ENCODE results near the gene HDAC4. TPM values are rescaled to one million over a fixed set of nuclear protein-coding genes. Genes with fewer than 3 reads are reported as not detected.

HDAC4 gene
- total RNA-seq, 1 experiment from 2014 or later, result 44.4 TPM

DNA sequence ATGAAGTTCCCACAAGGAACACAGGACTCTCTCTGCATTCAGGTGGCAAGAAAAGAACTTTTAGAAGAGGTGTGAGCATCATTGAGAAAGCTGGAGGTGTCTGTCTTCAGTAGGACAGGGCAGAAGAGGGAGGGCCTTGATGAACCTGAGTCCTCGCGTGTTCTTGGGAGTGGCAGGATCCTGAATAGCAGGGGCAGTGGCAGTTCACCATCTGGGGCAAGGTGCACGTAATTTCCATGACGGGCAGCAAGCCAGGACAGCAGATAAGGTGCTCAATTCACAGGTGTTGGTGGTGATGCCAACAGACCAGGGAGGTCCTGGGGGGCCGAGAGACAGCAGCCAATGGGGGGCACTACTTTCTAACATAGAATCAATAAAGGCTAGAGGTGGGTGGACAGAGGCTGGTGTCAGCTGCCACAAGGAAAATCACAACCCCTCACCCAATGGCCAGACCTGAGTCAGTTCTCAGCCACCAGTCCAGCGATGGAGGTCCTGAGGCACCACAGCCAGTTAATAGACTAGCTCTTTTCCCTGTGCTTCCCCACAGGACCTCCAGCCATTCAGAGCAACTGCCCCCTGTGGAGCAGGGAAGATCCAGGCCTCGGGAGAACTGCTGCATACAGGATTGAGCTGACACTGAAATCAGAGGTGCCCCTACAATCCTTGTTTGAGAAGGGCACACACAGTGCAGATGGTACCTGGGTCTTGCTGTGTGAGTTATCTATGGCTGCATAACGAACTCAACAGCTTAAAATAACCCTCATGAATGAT lies 10.9 kb upstream of the HDAC4 start (continued):
- TF ChIP-seq SMAD4 (CRISPR knock-in tag; IDR thresholded peaks at IDR 0.05), result no peak
- no peak for TF ChIP-seq NFE2L1 (CRISPR knock-in tag; IDR thresholded peaks at IDR 0.05)
- TF ChIP-seq, protein P1, sequence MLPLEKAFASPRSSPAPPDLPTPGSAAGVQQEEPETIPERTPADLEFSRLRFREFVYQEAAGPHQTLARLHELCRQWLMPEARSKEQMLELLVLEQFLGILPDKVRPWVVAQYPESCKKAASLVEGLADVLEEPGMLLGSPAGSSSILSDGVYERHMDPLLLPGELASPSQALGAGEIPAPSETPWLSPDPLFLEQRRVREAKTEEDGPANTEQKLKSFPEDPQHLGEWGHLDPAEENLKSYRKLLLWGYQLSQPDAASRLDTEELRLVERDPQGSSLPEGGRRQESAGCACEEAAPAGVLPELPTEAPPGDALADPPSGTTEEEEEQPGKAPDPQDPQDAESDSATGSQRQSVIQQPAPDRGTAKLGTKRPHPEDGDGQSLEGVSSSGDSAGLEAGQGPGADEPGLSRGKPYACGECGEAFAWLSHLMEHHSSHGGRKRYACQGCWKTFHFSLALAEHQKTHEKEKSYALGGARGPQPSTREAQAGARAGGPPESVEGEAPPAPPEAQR (CRISPR knock-in tag; IDR thresholded peaks at IDR 0.05), result no peak
- no peak for TF ChIP-seq USF1 (CRISPR knock-in tag; IDR thresholded peaks at IDR 0.05)
- no peak for TF ChIP-seq ZNF671 (CRISPR knock-in tag; IDR thresholded peaks at IDR 0.05)

GRCh38 chr2:239411117-239411516 lies 10.3 kb upstream of the HDAC4 start:
- ChIA-PET CTCF (no interaction called here), POLR2A (no interaction called here)
- Mint-ChIP-seq H3K27ac (no peak overlapping the region), H3K4me3 (no peak overlapping the region), H3K27me3 (ENCODE audit: low read depth) (no peaks in the 10 kb centered on the region), H3K4me1 (no peaks in the 10 kb centered on the region), H3K36me3 (no peaks in the 10 kb centered on the region), H3K9me3 (no peaks in the 10 kb centered on the region)
- ATAC-seq (no peak), DNase-seq (ENCODE audit: low spot score) (no peak)
- TF ChIP-seq, protein P2, sequence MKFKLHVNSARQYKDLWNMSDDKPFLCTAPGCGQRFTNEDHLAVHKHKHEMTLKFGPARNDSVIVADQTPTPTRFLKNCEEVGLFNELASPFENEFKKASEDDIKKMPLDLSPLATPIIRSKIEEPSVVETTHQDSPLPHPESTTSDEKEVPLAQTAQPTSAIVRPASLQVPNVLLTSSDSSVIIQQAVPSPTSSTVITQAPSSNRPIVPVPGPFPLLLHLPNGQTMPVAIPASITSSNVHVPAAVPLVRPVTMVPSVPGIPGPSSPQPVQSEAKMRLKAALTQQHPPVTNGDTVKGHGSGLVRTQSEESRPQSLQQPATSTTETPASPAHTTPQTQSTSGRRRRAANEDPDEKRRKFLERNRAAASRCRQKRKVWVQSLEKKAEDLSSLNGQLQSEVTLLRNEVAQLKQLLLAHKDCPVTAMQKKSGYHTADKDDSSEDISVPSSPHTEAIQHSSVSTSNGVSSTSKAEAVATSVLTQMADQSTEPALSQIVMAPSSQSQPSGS (CRISPR knock-in tag; IDR thresholded peaks at IDR 0.05; ENCODE audit: borderline replicate concordance, low read depth), result no peak

DNA sequence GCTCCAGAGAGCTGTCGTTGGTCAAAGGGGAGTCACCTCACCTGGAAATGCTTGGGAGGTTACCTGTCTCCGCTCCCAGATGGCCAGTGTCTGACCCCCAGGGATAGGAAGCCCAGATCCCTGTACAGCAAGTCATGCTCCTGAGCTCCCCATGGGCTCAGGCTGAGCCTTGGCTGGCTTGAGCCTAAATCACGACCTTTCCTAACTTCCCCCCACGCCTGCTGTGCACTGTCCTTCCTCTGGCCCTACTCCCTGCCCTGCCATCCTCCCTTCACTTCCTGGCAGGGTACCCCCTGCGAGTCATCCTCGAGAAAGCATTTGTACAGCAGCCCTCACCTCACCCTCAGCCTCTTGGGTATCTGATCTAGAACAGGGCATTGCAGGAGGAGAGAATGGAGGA lies 9.2 kb upstream of the HDAC4 start:
- no peaks in the 10 kb centered on the region for H3K4me1 Mint-ChIP-seq
- H3K36me3 Mint-ChIP-seq, result no peaks in the 10 kb centered on the region
- DNase-seq (ENCODE audit: low spot score) (no peak), ATAC-seq (no peak)
- TF ChIP-seq, protein P3, sequence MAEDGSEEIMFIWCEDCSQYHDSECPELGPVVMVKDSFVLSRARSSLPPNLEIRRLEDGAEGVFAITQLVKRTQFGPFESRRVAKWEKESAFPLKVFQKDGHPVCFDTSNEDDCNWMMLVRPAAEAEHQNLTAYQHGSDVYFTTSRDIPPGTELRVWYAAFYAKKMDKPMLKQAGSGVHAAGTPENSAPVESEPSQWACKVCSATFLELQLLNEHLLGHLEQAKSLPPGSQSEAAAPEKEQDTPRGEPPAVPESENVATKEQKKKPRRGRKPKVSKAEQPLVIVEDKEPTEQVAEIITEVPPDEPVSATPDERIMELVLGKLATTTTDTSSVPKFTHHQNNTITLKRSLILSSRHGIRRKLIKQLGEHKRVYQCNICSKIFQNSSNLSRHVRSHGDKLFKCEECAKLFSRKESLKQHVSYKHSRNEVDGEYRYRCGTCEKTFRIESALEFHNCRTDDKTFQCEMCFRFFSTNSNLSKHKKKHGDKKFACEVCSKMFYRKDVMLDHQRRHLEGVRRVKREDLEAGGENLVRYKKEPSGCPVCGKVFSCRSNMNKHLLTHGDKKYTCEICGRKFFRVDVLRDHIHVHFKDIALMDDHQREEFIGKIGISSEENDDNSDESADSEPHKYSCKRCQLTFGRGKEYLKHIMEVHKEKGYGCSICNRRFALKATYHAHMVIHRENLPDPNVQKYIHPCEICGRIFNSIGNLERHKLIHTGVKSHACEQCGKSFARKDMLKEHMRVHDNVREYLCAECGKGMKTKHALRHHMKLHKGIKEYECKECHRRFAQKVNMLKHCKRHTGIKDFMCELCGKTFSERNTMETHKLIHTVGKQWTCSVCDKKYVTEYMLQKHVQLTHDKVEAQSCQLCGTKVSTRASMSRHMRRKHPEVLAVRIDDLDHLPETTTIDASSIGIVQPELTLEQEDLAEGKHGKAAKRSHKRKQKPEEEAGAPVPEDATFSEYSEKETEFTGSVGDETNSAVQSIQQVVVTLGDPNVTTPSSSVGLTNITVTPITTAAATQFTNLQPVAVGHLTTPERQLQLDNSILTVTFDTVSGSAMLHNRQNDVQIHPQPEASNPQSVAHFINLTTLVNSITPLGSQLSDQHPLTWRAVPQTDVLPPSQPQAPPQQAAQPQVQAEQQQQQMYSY (CRISPR knock-in tag; IDR thresholded peaks at IDR 0.05), result no peak
- no peak for TF ChIP-seq ESRRA (CRISPR knock-in tag; IDR thresholded peaks at IDR 0.05; ENCODE audit: borderline replicate concordance)
- TF ChIP-seq ZNF281 (CRISPR knock-in tag; IDR thresholded peaks at IDR 0.05), result no peak
- no peak for TF ChIP-seq ELF4 (CRISPR knock-in tag; IDR thresholded peaks at IDR 0.05; ENCODE audit: low read depth)
- H3K9me3 Mint-ChIP-seq, result no peaks in the 10 kb centered on the region
- ChIA-PET CTCF (no interaction called here), POLR2A (interaction anchor here (1.4 kb wide), 1 partner anchor 9 kb away, joined by 5 read pairs; no protein-coding TSS in a partner anchor)
- H3K27me3 Mint-ChIP-seq (ENCODE audit: low read depth), result no peaks in the 10 kb centered on the region
- no peak overlapping the region for H3K4me3 Mint-ChIP-seq
- no peak overlapping the region for H3K27ac Mint-ChIP-seq

All from WTC11 (cell line).